Smooth muscle cell (in vitro differentiated cells): ENCODE results near the gene ADAMTS7. TPM values are rescaled to one million over a fixed set of nuclear protein-coding genes. Genes with fewer than 3 reads are reported as not detected.

ENCODE experiments used
- DNase-seq: peaks from one replicate; lab custom pipeline; 2025; ENCODE audit not compliant: unreplicated experiment; lab: John Stamatoyannopoulos, UW
- H2AFZ ChIP-seq: fragments of 200-600 bp; sonication (generic); 2 replicates; pipeline ENCODE4 v1.6.0; 2016; ENCODE audit warnings: antibody characterized with exemption, low read depth, mild to moderate bottlenecking
- H3F3A ChIP-seq: fragments of 200-600 bp; sonication (generic); 2 replicates; pipeline ENCODE4 v1.6.0; 2017; ENCODE audit warnings: antibody characterized with exemption, low read depth
- H3K27ac ChIP-seq: fragments of 200-600 bp; sonication (generic); 2 replicates; pipeline ENCODE4 v1.5.1; 2016; ENCODE audit warnings: low read depth, mild to moderate bottlenecking
- H3K27me3 ChIP-seq: fragments of 200-600 bp; sonication (generic); 2 replicates; pipeline ENCODE4 v1.6.1; 2016; ENCODE audit warnings: low read depth, mild to moderate bottlenecking
- H3K36me3 ChIP-seq: fragments of 200-600 bp; sonication (generic); 2 replicates; pipeline ENCODE4 v1.5.1; 2016; ENCODE audit warnings: low read depth
- H3K4me1 ChIP-seq: fragments of 200-600 bp; sonication (generic); 2 replicates; pipeline ENCODE4 v1.5.1; 2016; ENCODE audit warnings: low read depth
- H3K4me2 ChIP-seq: fragments of 200-600 bp; sonication (generic); 2 replicates; pipeline ENCODE4 v1.6.0; 2016; ENCODE audit warnings: mild to moderate bottlenecking
- H3K4me3 ChIP-seq: fragments of 200-600 bp; sonication (generic); 2 replicates; pipeline ENCODE4 v1.5.1; 2016; ENCODE audit warnings: mild to moderate bottlenecking
- H3K79me2 ChIP-seq: fragments of 200-600 bp; sonication (generic); 2 replicates; pipeline ENCODE4 v1.6.0; 2016; ENCODE audit warnings: low read depth, mild to moderate bottlenecking
- H3K9ac ChIP-seq: fragments of 200-600 bp; sonication (generic); 2 replicates; pipeline ENCODE4 v1.6.0; 2016; ENCODE audit warnings: low read depth
- H3K9me3 ChIP-seq: fragments of 200-600 bp; sonication (generic); replicated peaks from 2 replicates; pipeline ENCODE4 v1.5.1; 2016; ENCODE audit warnings: low read depth
- H4K20me1 ChIP-seq: fragments of 200-600 bp; sonication (generic); 2 replicates; pipeline ENCODE4 v1.6.0; 2016; ENCODE audit warnings: low read depth
- CTCF ChIP-seq: fragments of 200-600 bp; sonication (generic); IDR thresholded peaks from 2 replicates; pipeline ENCODE4 v1.5.1; 2017; ENCODE audit warnings: borderline replicate concordance, mild to moderate bottlenecking, antibody characterized with exemption; ENCODE audit not compliant: insufficient read depth, poor library complexity, severe bottlenecking
- WGBS: methylation state at CpG from one replicate; pipeline ENCODE4 v1.1.7; 2016; ENCODE audit warnings: low lambda C conversion rate; 5-methylcytosine and 5-hydroxymethylcytosine counted together
- polyA plus RNA-seq: library from polyadenylated mRNA; unstranded; fragments of >200 nt; fragmentation: Nextera tagmentation; extraction: Ambion mirVana; gene quantifications from 2 replicates; pipeline ENCODE4 v1.2.1, GENCODE V29; 2016
- total RNA-seq: library from RNA; depleted of rRNA; stranded (reverse); fragments of >200 nt; gene quantifications from 2 replicates; pipeline ENCODE4 v1.2.3, GENCODE V29; 2014

The ADAMTS7 gene
- total and polyA plus RNA-seq, 2 experiments from 2014 or later: 11.0 to 11.2 TPM

DNA sequence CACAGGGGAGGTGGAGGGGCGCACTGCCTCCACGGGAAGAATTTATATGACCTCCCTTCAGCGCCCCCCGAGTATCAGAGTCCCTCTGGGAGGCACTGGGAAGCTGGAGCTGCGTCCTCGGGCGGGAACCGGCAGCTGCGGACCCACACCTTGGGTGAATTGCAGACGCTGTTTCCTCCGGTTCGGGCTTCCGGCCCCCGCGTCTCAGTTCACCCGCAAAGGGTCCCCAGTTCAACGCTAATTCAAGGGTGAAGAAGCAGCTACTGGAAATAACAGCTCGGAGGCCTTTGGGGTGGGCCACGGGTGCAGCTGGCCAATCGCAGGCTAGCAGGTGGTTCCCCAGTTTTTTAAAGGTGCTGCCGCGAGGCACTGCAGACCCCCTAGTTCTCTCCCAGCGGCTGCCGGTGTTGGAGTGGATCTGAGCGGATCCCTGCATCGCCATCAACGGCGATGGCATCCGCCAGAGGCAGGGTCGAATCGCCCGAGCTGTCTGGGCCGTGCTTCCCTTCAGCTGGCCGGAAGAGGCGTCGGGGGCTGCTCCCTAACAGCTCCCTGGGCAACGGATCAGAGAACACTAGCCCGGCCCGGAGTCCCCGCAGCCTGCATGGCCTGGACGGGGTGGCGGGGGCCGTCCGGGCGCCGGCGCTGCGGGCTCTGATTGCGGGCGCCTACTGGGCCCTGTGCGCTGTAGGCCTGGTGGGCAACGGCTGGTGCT is 19.4 kb upstream of the ADAMTS7 start:
- no peaks in the 10 kb centered on the region for H4K20me1 ChIP-seq
- H3K36me3 ChIP-seq: no peaks in the 10 kb centered on the region
- no peak overlapping the region for H2AFZ ChIP-seq
- no peak overlapping the region for H3K27ac ChIP-seq
- no peak for TF ChIP-seq CTCF
- DNase-seq: no peak
- WGBS: 95% methylated on average over 38 of the region's 52 CpGs
- H3K4me1 ChIP-seq: no peaks in the 10 kb centered on the region
- H3K4me3 ChIP-seq: no peak overlapping the region
- no peaks in the 10 kb centered on the region for H3K27me3 ChIP-seq
- H3K9ac ChIP-seq: no peak overlapping the region
- no peaks in the 10 kb centered on the region for H3K9me3 ChIP-seq
- H3K4me2 ChIP-seq: no peak overlapping the region
- no peaks in the 10 kb centered on the region for H3F3A ChIP-seq
- no peaks in the 10 kb centered on the region for H3K79me2 ChIP-seq

DNA sequence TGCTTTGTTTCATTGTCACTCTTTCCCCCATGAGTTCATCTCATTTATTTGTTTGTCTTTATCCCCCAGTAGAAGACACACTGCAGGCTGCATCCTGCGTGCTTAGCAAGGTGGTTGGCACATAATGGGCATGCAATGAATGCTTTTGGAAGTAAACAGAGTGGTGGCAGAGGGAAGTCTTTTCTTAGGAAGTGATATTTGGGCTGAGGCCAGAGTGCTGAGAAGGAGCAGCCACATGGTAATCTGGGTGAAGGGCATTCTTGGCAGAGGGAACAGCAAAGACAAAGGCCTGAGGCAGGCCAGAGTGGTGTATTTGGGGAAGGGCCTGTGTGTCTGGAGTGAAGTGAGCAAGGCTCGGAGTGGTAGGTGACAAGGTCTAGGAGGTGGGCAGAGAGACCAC is 17.7 kb upstream of the ADAMTS7 start:
- H3K36me3 ChIP-seq: no peaks in the 10 kb centered on the region
- H3K9me3 ChIP-seq: no peaks in the 10 kb centered on the region
- H3K27ac ChIP-seq: no peak overlapping the region
- no peaks in the 10 kb centered on the region for H3K27me3 ChIP-seq
- H3K79me2 ChIP-seq: no peaks in the 10 kb centered on the region
- no peak for DNase-seq
- 88% methylated on average over 2 of the region's 2 CpGs for WGBS
- no peaks in the 10 kb centered on the region for H3F3A ChIP-seq
- no peak overlapping the region for H3K4me2 ChIP-seq
- H4K20me1 ChIP-seq: no peaks in the 10 kb centered on the region
- no peak overlapping the region for H3K4me3 ChIP-seq
- TF ChIP-seq CTCF: no peak
- no peaks in the 10 kb centered on the region for H3K4me1 ChIP-seq
- H3K9ac ChIP-seq: no peak overlapping the region
- H2AFZ ChIP-seq: no peak overlapping the region

- no peak overlapping the region for H3K27ac ChIP-seq
- 64% methylated on average over 3 of the region's 3 CpGs for WGBS
- H3K9ac ChIP-seq: no peak overlapping the region
- no peaks in the 10 kb centered on the region for H3K79me2 ChIP-seq
- no peaks in the 10 kb centered on the region for H3K27me3 ChIP-seq
- no peak overlapping the region for H3K4me3 ChIP-seq
- no peaks in the 10 kb centered on the region for H4K20me1 ChIP-seq
- no peaks in the 10 kb centered on the region for H3K4me1 ChIP-seq
- H3F3A ChIP-seq: no peaks in the 10 kb centered on the region
- H3K9me3 ChIP-seq: no peaks in the 10 kb centered on the region
- H2AFZ ChIP-seq: no peak overlapping the region
- no peak for TF ChIP-seq CTCF
- DNase-seq: no peak
- H3K36me3 ChIP-seq: no peaks in the 10 kb centered on the region
- H3K4me2 ChIP-seq: no peak overlapping the region
Observed at GRCh38 chr15:78822514-78822913, 11.2 kb upstream of the ADAMTS7 start.

- H3K79me2 ChIP-seq: peaks cover 4% of the 10 kb centered on the region
- peak overlapping the region; percentile 86 for H2AFZ ChIP-seq
Observed at GRCh38 chr15:78811825-78812183, 540 bp upstream of the ADAMTS7 start.

More at GRCh38 chr15:78811825-78812183, 540 bp upstream of the ADAMTS7 start:
- no peaks in the 10 kb centered on the region for H3F3A ChIP-seq
- no peaks in the 10 kb centered on the region for H3K9me3 ChIP-seq
- TF ChIP-seq CTCF: no peak
- peaks cover 6% of the 10 kb centered on the region for H3K4me1 ChIP-seq
- no peaks in the 10 kb centered on the region for H3K36me3 ChIP-seq
- no peak overlapping the region for H3K27ac ChIP-seq
- H3K4me2 ChIP-seq: peak overlapping the region; percentile 98
- H4K20me1 ChIP-seq: peaks cover 19% of the 10 kb centered on the region
- no peak for DNase-seq
- H3K4me3 ChIP-seq: peak overlapping the region; percentile 94
- WGBS: 65% methylated on average over 18 of the region's 24 CpGs
- H3K9ac ChIP-seq: peak overlapping the region; percentile 48
- H3K27me3 ChIP-seq: no peaks in the 10 kb centered on the region
